Measurements from ENCODE around the gene MRPS25. TPM values are rescaled to one million over a fixed set of nuclear protein-coding genes. Genes with fewer than 3 reads are reported as not detected.

The MRPS25 gene
- total and polyA plus RNA-seq, 9 of the 15 experiments (the other 6 are each of a cell fraction or from before 2014, with no cell fraction given) = 34.3 to 129 (median 78.2) TPM

DNA sequence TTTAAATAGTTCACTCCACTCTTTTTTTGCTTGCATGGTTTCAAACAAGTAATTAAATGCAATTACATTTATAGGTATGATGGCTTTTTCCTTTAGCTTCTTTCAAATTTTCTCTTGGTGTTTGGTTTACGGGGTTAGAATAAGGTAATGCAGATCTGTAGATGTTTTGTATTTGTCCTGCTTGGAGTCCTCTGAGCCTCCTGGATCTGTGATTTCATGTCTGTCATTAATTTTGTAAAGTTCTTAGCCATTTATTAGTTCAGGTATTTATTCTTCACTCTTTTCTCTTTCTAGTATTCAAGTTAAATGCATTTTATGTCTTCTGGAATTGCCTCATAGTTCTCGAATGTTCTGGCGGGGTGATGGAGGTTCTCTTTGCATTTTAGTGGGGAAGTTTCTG, 1.4 kb upstream of the MRPS25 start:
- peak overlapping the region; percentile 99; the same call in 1 of the 2 replicates for H2AFZ ChIP-seq (ENCODE audit: low read depth, low read length)
- in situ Hi-C loops (cut with MboI) = no loop called here

GRCh38 chr3:15065550-15066007, 464 bp upstream of the MRPS25 start:
- WGBS (ENCODE audit: insufficient coverage, low coverage, missing lambda C conversion rate) = 55% methylated on average over 16 of the region's 16 CpGs
- TF ChIP-seq MBD1 (CRISPR knock-in tag; IDR thresholded peaks at IDR 0.05) = peak; percentile 81; the same call in 1 of the 2 replicates
- no peak for TF ChIP-seq RBM15 (IDR thresholded peaks at IDR 0.05; ENCODE audit: insufficient read depth, low read length)
- TF ChIP-seq, protein P1, sequence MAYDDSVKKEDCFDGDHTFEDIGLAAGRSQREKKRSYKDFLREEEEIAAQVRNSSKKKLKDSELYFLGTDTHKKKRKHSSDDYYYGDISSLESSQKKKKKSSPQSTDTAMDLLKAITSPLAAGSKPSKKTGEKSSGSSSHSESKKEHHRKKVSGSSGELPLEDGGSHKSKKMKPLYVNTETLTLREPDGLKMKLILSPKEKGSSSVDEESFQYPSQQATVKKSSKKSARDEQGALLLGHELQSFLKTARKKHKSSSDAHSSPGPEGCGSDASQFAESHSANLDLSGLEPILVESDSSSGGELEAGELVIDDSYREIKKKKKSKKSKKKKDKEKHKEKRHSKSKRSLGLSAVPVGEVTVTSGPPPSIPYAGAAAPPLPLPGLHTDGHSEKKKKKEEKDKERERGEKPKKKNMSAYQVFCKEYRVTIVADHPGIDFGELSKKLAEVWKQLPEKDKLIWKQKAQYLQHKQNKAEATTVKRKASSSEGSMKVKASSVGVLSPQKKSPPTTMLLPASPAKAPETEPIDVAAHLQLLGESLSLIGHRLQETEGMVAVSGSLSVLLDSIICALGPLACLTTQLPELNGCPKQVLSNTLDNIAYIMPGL (CRISPR knock-in tag; IDR thresholded peaks at IDR 0.05) = no peak
- TF ChIP-seq ATF1 (CRISPR knock-in tag; IDR thresholded peaks at IDR 0.05) = no peak
- 0 out of 2 replicates have a peak, but pooled peaks have one; percentile 5 for TF ChIP-seq ATF1 (tag; IDR thresholded peaks at IDR 0.05)
- TF ChIP-seq, protein P2, sequence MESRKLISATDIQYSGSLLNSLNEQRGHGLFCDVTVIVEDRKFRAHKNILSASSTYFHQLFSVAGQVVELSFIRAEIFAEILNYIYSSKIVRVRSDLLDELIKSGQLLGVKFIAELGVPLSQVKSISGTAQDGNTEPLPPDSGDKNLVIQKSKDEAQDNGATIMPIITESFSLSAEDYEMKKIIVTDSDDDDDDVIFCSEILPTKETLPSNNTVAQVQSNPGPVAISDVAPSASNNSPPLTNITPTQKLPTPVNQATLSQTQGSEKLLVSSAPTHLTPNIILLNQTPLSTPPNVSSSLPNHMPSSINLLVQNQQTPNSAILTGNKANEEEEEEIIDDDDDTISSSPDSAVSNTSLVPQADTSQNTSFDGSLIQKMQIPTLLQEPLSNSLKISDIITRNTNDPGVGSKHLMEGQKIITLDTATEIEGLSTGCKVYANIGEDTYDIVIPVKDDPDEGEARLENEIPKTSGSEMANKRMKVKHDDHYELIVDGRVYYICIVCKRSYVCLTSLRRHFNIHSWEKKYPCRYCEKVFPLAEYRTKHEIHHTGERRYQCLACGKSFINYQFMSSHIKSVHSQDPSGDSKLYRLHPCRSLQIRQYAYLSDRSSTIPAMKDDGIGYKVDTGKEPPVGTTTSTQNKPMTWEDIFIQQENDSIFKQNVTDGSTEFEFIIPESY (CRISPR knock-in tag; IDR thresholded peaks at IDR 0.05) = peak; percentile 83
- TF ChIP-seq GABPA (tag; conservative IDR thresholded peaks at IDR 0.05; ENCODE audit: low read depth) = 0 out of 2 replicates have a peak, but pooled peaks have one; percentile 2
- TF ChIP-seq COPS2 (conservative IDR thresholded peaks at IDR 0.05) = no peak
- TF ChIP-seq HDGF (IDR thresholded peaks at IDR 0.05) = peak; percentile 17; the same call in 1 of the 2 replicates

More for the DNA sequence above, 1.4 kb upstream of the MRPS25 start:
- no peak overlapping the region for H3K9ac ChIP-seq (ENCODE audit: insufficient read depth in 1 of 2, low read depth in 2 of 2, low read length in 2 of 2)
- DNase-seq (ENCODE audit: extremely low read depth in 1 of 4, low spot score in 3 of 4) (no peak), FAIRE-seq (no peak), ATAC-seq (no peak)
- intact Hi-C loops (cut with micrococcal nuclease) = loop anchor here (2.0 kb wide), 1 partner anchor 32 kb away; the partner anchor contains the start of gene RBSN
- BruUV-seq (replicated peaks) = no TSS peak
- H3K27me3 ChIP-seq (ENCODE audit: control insufficient read depth in 2 of 2, insufficient read depth in 2 of 2, low read length in 2 of 2) = no peaks in the 10 kb centered on the region
- H3K36me3 ChIP-seq (ENCODE audit: control insufficient read depth, insufficient read depth, low read length) = peaks cover 29% of the 10 kb centered on the region
- H3K4me3 ChIP-seq = no peak overlapping the region
- ChIA-PET CTCF (ENCODE audit: low intra/inter-chr PET ratio) (no interaction called here), POLR2A (interaction anchor here (0.6 to 0.7 kb wide), 2 partner anchors 19 to 64 kb away, joined by 3 read pairs; no protein-coding TSS in a partner anchor)
- H3K27ac ChIP-seq (ENCODE audit: extremely low read depth, low read depth, low read length) = no peak overlapping the region
- peaks cover 15% of the 10 kb centered on the region for H4K20me1 ChIP-seq (replicated peaks; ENCODE audit: control insufficient read depth, insufficient read depth, low read length)
- H3K79me2 ChIP-seq (ENCODE audit: control insufficient read depth, insufficient read depth, low read length) = peaks cover 28% of the 10 kb centered on the region
- H3K9me1 ChIP-seq (ENCODE audit: control insufficient read depth, insufficient read depth, low read length) = peaks cover 6% of the 10 kb centered on the region
- no peak overlapping the region for H3K4me2 ChIP-seq (ENCODE audit: insufficient read depth, low read length)
- H3K4me1 ChIP-seq (replicated peaks in 1 of 2; ENCODE audit: control insufficient read depth in 2 of 2, insufficient read depth in 2 of 2, low read length in 2 of 2) = peaks cover 18 to 24% of the 10 kb centered on the region in 2 experiments; a peak in 4 of 5 replicates
- WGBS (ENCODE audit: insufficient coverage, low coverage, missing lambda C conversion rate) = 78% methylated on average over 3 of the region's 3 CpGs
- no peaks in the 10 kb centered on the region for H3K9me3 ChIP-seq (replicated peaks; ENCODE audit: control insufficient read depth, insufficient read depth, low read depth, low read length)
- TF ChIP-seq DDX20 (tag; IDR thresholded peaks at IDR 0.05; ENCODE audit: low read depth) (no peak), PML (IDR thresholded peaks at IDR 0.05; ENCODE audit: low read length) (no peak)

More at GRCh38 chr3:15065550-15066007, 464 bp upstream of the MRPS25 start:
- Histone ChIP-seq H2AFZ (ENCODE audit: low read depth, low read length) (peak overlapping the region; percentile 99), H3K36me3 (ENCODE audit: control insufficient read depth, insufficient read depth, low read length) (peaks cover 28% of the 10 kb centered on the region), H3K9me1 (ENCODE audit: control insufficient read depth, insufficient read depth, low read length) (peaks cover 6% of the 10 kb centered on the region), H3K9me3 (replicated peaks; ENCODE audit: control insufficient read depth, insufficient read depth, low read depth, low read length) (no peaks in the 10 kb centered on the region), H3K4me2 (ENCODE audit: insufficient read depth, low read length) (peak overlapping the region; percentile 90), H3K4me3 (peak overlapping the region; percentile 93), H3K9ac (ENCODE audit: insufficient read depth in 1 of 2, low read depth in 2 of 2, low read length in 2 of 2) (peak overlapping the region; percentile 12 to 99), H3K27ac (ENCODE audit: extremely low read depth, low read depth, low read length) (peak overlapping the region; percentile 99), H3K79me2 (ENCODE audit: control insufficient read depth, insufficient read depth, low read length) (peaks cover 33% of the 10 kb centered on the region), H3K4me1 (replicated peaks in 1 of 2; ENCODE audit: control insufficient read depth in 2 of 2, insufficient read depth in 2 of 2, low read length in 2 of 2) (peaks cover 18 to 27% of the 10 kb centered on the region in 2 experiments; a peak in 4 of 5 replicates), H3K27me3 (ENCODE audit: control insufficient read depth in 2 of 2, insufficient read depth in 2 of 2, low read length in 2 of 2) (no peaks in the 10 kb centered on the region), H4K20me1 (replicated peaks; ENCODE audit: control insufficient read depth, insufficient read depth, low read length) (peaks cover 15% of the 10 kb centered on the region)
- ATAC-seq (no peak), FAIRE-seq (no peak), DNase-seq (ENCODE audit: extremely low read depth in 1 of 4, low spot score in 3 of 4) (no peak)
- intact Hi-C loops (cut with micrococcal nuclease) (loop anchor here (2.0 kb wide), 1 partner anchor 33 kb away; the partner anchor contains the start of gene RBSN), in situ Hi-C loops (cut with MboI) (no loop called here)
- CTCF ChIA-PET (ENCODE audit: low intra/inter-chr PET ratio) = no interaction called here
- no TSS peak for BruUV-seq (replicated peaks)
- POLR2A ChIA-PET = interaction anchor here (0.6 to 2.7 kb wide), 16 partner anchors 8 to 1271 kb away, joined by 3 to 35 read pairs (median 3); partner anchors contain the start of genes BTD, HACL1 and RBSN

Measured in K562 (cell line).